Neural cell (in vitro differentiated cells): ENCODE data around the gene CLEC3B.

ENCODE experiments used
- CTCF ChIP-seq: fragments of 450-650 bp; IDR thresholded peaks from 2 replicates; pipeline ENCODE4 v1.5.1; 2014; ENCODE audit warnings: antibody characterized with exemption, mild to moderate bottlenecking, moderate library complexity; ENCODE audit not compliant: poor library complexity, severe bottlenecking
- EP300 ChIP-seq: fragments of 450-650 bp; conservative IDR thresholded peaks from 2 replicates; pipeline ENCODE4 v1.6.1; 2014; ENCODE audit warnings: antibody characterized with exemption, mild to moderate bottlenecking, moderate library complexity; ENCODE audit not compliant: poor library complexity, severe bottlenecking
- EZH2 ChIP-seq: fragments of 200-600, 300-800 bp; shearing (Covaris generic), sonication (generic); IDR thresholded peaks from 2 replicates; pipeline ENCODE4 v1.6.1; 2014; ENCODE audit warnings: antibody characterized with exemption, low read length, borderline replicate concordance, mild to moderate bottlenecking; ENCODE audit not compliant: insufficient read depth, poor library complexity, severe bottlenecking
- POLR2AphosphoS5 ChIP-seq: IDR thresholded peaks from 2 replicates; pipeline ENCODE4 v1.6.1; 2012
- RAD21 ChIP-seq: fragments of 450-650 bp; conservative IDR thresholded peaks from 2 replicates; pipeline ENCODE4 v1.6.1; 2014; ENCODE audit warnings: antibody characterized with exemption, mild to moderate bottlenecking, moderate library complexity
- SMC3 ChIP-seq: fragments of 450-650 bp; conservative IDR thresholded peaks from 2 replicates; pipeline ENCODE4 v1.6.1; 2014; ENCODE audit warnings: antibody characterized with exemption, mild to moderate bottlenecking, moderate library complexity; ENCODE audit not compliant: poor library complexity
- TAF1 ChIP-seq: IDR thresholded peaks from 2 replicates; pipeline ENCODE4 v1.6.1; 2012; ENCODE audit warnings: low read depth

- no peak for TF ChIP-seq EP300
- no peak for TF ChIP-seq TAF1
- no peak for TF ChIP-seq CTCF
- TF ChIP-seq RAD21, result no peak
- no peak for TF ChIP-seq EZH2
- TF ChIP-seq SMC3, result no peak
- TF ChIP-seq POLR2AphosphoS5, result no peak
These were observed 28.9 kb downstream of the CLEC3B start for GRCh38 chr3:45055032-45055410.
